GM21360 (cell line): ENCODE results near the gene IL1RAPL2.
"Not testable (repeated sequence)": the region's sequence is repeated elsewhere in the genome, so short reads cannot be mapped to it uniquely, and the experiment has no call there.

Source experiments
- ATAC-seq: cut with Tn5 transposase; IDR thresholded peaks from one replicate; pipeline ENCODE4 v1.9.1; 2021; ENCODE audit warnings: mild to moderate bottlenecking, moderate library complexity; ENCODE audit not compliant: unreplicated experiment

The IL1RAPL2 gene

DNA sequence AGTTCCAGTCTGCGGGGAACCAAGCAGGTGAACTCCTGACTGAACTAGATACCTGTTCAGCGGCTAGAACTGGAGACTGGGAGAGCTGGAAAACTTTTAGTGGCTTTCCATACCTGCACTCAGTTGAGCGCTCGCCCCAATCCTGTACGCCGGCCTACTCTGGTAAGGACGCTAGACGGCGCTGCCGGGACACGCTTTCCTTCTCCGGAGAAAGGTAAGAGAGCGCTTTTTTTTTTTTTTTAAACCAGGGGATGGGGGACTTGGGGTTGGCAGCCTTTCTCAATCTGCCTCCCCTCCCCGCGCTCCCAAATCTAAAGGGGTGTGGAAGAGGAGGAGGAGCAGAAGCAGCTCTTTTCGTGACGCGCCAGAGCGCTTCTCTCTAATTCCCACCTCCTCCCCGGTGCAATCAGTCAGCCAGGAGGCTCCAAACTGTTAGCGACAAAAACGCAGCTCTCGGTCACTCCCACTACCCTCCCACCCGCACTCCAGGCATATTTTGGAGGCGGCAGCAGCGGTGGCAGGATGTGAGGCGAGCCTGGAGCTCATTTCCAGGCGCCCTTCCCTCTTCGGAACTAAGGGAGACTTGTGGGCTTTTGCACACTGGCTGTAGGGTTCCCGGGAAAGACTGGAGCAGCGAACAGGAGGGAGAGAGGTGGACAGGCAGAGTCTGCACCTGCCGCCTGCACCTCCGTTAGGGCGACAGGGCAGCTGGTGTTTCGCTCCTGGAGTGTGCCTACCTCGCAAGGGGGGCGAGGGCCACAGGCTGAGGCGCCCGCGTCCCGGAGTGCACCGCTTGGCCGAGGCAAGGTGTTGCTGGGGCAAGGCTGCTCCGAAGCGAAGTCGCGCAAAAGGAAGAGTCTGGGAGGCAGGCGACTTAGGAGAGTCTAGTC, at the start of gene IL1RAPL2:
Gene IL1RAPL2, plus strand, starts transcription at position 409 of the 890 bp plus-strand sequence.
- no peak for ATAC-seq

DNA sequence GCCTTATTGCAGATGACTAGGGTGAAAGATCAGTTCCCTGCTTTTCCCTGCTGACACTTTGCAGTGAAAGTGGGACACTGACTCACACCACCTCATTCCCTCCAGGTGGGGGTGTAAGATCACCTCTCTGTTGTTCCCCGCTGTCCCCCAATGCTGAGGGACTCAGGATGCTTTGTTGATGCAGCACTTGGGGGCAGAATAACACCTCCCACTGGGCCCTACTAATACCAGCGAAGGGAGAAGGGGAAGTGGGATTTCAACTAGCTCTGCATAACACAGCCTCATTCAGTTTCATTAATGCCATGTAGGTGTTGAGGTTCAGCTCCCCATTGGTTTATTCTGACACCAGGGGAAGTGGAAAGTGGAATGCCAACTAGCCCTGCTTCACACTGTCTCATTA, 43.6 kb upstream of the IL1RAPL2 start:
- ATAC-seq: no peak

DNA sequence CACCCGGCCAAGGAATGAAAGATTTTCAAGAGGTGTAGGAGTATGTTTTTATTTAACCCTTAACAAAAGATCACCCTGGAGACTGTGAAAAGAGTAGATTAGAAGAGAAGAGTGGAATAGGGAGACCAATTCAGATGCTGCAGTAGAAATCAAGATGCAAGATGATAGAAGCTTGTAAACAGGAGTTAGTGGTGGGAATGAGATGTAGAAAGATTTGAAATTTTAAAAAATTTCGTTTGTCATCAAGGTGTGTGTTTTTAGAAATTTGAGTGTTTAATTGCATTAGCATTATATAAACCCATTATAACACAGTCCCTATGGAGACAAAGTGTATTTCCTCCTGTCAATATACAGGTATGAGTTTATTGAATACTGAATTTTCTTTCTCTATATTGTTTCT, 42.1 kb upstream of the IL1RAPL2 start:
- ATAC-seq: no peak

DNA sequence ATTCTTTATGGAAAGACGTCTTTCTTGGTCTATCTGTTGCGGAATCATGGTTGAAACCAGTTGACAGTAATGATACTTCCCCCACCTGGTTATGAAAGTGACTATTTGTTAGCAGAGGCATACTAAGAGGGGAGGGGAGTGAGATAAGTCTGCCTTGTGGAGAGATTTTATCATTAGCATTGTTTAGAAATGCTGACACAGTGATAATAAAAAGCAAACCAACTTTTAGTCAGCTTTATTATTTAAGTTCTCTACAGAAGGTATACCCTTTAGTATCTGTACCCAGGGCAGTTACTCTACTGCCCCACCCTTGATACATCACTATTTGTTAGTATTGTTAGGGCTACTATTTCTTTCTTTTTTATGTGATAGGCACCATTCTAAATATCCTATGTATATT, 26.9 kb upstream of the IL1RAPL2 start:
- ATAC-seq: no peak

DNA sequence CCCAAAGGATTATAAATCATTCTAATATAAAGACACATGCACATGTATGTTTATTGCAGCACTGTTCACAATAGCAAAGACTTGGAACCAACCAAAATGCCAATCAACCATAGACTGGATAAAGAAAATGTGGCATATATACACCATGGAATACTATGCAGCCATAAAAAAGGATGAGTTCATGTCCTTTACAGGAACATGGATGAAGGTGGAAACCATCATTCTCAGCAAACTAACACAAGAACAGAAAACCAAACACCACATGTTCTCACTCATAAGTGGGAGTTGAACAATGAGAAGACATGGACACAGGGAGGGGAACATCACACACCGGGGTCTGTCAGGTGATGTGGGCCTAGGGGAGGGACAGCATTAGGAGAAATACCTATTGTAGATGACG, 23.6 kb upstream of the IL1RAPL2 start:
- ATAC-seq: not testable (repeated sequence)

DNA sequence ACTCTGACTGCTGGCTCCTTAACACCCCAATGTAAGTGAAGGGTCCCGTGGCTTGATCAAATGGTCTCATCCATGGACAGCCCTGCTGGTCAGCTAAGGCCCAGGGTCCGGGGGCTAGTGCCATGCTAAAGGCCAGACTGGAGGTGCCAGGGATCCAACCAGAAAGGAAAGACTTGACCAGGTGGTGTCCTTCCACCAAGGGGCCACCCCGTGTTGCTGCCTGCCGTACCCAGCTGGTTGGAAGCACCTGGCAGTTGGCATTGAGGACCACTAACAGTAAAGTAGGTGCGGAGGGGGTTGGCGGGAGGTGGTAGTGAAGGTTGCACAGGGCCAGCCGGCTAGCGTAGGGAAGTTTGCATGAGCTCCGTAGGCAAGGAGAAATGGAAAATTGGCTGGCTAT, 1.7 kb upstream of the IL1RAPL2 start:
- ATAC-seq: no peak

DNA sequence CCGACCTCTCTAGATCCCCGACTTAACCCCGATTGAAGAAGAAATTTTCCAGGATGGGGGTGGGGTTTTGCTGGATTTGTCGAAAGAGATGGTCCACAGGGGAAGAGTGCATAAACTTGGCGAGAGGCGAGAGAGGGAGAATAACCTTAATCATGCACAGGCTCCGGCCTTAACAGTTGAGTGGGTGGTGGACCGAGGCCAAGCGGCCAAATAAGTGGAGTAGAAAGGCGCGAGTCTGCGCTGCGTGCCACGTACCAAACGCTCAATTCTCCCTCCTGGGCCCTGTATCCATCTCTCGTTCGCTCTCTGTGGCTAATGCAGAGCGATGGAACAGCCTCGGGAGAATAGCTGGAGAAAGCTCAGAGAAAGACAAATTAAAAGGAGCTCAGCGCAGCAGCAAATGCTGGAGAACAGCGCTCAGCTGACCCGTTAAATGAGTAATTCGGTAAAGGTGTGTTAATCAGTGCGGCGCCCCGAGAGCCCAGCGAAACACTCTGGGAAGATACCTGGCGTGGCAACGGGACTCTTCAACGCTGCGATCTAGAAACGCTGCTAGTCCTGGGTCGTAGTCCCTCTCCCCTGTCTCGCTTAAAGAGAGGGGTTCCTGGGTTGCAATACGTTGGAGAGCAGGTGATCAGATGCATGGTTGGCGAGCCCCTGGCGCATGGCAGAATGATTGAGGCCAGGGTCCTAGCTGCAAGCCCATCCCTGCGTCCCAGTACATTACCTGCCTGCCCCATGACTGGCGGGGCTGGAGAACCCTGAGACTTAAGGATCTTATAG, 887 bp upstream of the IL1RAPL2 start:
- ATAC-seq: no peak

DNA sequence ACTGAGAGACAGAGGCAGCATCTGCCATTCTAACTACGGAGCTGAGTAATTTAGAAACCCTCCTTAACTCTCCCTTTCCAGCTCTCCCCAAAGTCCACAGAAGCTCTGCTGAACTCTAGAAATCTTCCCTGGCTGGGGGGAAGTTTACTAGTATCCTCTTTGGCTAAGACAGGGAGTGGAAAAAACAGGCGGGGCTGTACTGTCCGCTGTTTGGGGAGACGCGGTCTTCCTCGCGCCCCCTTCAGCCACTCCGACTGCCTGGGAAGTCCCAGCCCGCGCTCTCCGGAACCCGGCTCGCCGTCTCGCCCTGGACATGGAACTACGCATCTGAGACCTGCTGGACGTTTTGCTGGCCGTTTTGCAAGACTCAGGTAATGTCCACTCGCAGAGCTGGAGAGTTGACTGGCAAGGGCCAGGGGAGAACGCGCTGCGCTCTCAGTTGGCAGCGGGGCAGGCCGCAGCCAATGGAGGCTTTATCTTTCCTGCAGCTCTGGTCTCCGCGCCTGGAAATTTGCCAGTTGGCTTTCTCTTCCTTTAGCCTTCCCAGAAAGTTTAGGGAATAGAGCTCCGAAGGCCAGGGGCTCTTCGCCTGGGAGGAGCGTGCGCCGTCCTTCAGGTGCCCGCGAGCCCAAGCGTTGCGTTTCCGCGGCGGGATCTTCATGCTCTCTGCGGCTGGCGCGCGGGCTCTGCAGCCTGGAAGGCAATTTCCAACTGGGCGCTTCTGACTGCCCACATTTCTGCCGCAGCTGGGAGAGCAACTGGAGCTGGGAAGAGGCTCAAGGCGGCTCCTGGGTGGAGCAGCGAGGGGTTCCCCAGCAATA, 892 bp downstream of the IL1RAPL2 start:
- no peak for ATAC-seq

DNA sequence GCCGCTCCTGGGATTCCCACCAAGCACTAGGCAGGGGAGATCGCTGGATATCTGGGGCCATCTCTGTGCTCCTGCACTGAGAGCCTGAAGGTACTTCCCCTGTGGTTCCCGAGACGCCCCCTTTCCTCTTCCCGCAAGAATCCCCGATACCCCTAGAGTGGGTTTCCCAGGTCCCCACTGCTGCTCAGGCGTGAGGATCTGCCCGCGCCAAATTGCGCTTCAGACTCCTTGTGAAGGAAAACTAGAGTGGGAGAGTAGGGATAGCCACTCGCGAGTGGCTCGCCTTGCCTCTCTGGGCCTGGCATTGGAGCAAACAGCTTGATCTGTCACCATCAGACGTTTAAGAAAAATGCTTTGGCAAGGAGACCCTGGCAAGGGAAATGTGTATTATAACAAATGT, 1.5 kb downstream of the IL1RAPL2 start:
- ATAC-seq: no peak

DNA sequence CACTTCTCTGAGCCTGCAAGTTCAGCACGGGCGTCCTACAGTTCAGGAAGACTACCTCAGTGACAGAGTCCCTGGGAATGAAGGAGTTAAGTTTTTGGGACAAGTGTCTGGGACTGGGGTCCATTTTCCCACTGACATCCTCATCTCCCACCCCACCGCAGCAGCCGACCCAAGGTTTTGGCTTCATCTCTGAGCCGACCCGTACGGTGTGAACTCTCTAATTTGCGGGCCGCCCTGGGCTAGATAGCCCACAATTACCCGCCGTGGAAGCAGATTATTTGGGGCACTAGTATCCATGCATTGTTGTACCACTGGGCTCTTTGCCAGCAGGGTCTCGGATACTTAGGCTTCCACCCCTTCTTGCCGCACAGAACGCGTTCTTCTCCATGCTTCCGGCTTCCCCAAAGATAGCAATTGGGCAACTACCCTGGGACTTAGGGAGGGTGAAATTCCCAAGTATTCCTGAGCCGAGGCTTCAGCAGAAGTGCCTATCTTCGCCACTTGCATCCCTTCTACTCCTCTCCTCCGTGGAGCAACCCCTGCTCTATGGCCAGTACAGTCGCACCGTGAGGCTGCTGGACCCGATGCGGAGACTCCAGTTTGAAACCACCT, 2.4 kb downstream of the IL1RAPL2 start:
- ATAC-seq: no peak

DNA sequence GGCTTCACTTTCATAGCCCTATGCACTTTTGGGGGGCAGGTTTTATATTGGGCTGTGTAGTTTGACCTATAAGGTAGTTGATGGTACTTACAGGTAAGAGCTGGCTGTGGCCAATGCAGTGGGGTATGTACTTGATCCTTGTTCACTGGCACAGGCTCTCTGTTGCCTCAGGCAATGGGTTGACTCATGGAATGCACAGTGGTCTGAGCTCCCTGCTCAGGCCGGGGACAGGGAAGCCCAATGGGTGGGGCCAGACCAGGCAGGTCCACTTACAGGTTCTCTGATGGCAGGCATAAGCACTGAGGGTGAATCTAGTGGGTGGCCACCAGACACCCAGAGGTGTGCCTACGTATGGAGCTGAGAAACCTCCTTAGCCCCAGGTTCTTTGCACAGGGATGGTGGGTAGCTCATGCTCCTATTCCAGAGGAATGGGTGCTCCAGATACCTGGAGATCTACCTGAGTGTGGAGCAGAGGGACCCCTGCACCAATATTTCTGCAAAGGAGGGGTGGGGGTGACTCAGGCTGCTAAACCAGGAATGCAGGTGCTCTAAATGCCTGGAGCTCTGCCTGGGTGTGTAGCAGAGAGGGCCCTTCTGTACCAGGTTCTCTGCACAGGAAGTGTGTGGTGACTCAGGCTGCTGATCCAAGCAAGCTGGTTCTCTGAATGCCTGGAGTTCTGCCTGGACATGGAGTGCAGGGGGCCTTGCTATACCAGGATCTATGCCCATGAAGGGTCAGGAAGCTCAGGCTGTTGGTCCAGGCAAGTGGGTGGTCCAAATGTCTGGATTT, 52.3 kb downstream of the IL1RAPL2 start:
- ATAC-seq: no peak

DNA sequence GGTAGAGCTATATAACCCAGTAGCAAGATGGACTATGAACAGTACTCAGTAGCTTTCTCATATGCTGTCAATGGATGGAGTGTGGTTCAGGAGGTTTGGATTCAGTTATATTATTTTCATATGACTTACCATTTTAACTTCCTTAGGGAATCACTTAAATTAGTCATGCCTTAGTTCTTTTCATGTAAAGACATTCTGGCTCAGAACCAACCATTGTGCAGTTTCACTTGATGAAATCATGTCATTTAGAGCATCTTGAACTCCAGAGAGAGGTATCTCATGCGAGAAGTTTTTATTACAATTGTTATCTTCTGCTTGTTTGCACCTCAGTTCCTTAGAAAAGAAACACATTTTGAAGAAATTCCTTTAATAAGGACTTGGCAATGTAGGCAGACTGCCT, 55.8 kb downstream of the IL1RAPL2 start:
- no peak for ATAC-seq

DNA sequence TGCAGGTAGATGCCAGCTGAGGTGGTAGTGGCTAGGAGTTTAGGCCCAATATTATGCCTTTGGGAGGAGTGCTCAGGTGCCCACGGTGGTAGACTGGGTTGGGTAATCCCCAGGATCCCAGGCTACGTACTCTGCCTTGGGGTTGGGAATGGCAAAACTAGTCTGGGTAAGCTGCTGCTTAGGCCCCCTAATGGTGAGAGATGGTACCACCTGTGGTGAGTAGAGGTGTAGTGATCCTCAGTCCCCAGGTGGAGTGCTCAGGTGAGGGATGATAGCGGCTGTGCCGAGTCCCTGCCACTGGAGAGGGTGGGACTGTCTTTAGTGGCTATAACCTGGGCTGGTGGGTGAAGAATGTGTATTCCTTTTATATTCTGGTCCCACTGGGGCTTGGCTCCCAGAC, 75.2 kb downstream of the IL1RAPL2 start:
- ATAC-seq: no peak

DNA sequence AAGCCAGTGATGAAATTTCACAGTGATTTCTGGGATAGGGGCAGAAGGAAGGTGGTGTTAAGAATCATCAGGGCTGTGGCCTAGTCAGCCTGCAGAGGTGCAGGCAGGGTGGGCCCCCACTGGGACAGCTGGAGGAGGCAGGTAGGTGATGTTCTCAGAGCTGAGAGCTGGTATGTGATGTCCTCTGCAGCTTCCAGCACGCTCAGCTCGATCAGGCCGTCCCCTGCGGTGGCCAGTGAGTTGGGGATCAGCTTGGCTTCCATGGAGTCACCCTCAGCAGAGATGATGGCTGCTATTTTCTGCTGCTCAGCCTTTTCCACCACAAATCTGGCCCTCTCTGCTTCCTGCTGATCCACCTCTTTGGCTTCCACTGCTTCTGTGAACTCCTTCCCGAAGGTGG, 81.1 kb downstream of the IL1RAPL2 start:
- ATAC-seq: no peak

DNA sequence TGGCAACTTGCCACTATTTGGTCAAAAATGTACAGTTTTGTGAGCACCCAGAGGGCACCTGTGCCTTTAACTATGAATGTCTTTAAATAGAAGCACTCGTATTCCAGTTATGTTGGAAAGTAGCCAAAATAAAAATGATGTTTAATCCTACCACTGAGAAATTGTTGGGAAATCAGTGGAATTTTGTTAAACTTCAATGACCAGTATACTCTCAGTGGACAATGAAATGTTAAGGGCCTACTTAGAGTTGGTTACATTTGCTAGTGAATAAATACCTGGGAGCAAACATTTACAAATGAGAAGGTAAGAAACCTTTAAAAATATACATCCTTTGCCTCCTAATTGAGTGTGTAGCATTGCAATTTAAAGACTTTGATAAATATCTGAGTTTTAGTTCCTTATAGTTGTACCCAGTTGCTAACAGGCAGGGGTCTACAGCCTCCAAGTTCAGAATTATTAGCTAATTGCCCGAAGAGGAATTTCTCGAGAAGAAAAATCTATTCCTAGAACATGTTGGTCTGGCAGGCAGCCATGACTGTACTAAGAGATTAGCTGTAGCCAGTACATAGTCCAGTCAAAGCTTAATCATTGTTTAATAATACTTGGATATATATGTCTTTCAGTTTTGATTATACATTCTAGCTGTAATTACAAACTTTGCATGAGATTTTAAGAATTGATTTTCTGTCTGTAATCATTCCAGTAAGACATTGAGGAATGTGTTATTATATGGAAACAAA, 93.2 kb downstream of the IL1RAPL2 start:
- ATAC-seq: no peak

DNA sequence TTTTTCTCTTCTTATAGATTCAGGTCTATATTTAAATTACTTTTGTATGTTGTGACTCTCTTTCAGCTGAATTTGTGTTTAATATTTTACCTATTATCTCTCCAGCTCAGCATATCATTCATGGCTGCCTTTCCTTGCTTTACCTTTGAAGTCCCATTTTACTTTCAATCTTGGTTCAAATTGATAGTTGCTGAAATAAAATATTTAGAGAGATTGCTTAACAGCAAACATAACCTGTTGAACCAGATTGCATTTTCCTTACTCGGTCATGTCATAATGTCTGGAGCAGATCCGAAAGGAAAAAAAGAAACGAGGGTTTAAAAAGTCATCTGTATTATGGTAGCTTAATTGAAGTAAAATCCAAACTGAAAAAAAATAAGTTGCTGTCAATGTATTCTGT, 94.1 kb downstream of the IL1RAPL2 start:
- no peak for ATAC-seq

DNA sequence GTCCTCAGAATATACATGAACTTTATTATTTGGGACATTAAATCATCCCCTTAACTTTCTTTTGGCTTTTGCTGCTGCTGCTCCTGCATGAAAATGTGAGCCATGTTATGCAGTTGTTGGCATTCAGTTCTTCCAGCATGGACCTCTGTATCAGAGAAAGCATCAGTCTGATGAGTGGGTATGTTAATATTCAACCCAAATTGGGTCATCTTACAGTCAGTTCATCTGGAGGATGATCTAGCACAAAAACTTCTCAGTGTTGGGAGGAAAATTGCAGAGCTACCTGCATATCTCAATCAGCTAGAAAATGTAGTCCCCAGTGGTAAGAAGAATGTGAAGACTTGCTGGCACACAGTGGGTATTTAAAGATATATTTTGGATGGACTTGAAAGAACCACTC, 96.7 kb downstream of the IL1RAPL2 start:
- ATAC-seq: no peak

DNA sequence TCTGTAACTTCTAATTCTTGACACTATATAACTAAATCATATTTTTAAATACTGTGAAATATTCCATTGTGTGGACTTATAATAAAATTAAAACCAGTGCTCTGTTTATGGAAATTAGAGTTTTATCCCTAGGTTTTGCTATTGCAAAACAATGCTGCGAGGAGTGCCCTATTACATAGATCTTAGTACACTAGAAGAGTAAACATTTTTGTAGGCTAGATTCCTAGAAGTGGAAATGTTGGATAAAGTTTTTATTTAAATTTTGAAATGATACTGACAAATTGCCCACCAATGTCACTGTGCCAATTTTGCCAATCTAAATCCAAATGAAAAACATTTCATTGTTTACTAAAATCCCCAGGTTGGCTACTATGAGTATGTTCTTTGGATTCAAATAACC, 99.7 kb downstream of the IL1RAPL2 start:
- no peak for ATAC-seq

DNA sequence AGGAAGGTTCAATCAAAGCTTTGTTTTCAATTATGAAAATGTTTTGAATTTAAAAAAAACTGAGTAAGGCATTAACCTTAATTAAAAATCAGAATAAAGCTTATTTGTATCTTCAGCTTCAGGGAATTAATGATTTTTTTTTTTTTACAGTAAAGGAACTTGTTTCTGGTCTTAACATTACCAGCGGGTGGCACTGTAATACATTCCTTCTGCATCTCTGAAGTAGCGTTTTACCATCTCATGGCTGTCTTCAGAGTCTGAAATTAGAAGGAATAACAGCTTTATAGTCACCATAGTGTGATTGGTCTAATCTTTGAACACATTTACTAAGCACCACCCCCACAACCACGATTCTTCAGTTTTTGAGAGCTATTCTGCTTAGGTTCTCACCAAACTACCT, 102.6 kb downstream of the IL1RAPL2 start:
- no peak for ATAC-seq
